ENCODE data around the gene ID2. TPM values are rescaled to one million over a fixed set of nuclear protein-coding genes. Genes with fewer than 3 reads are reported as not detected.

Gene ID2
- total RNA-seq = 9.3 and 11.9 TPM in 2 replicates
- long read RNA-seq, transcript ID2-203 (3 exons, 1,362 nt) = major isoform, 10 of 11 reads
- long read RNA-seq, partial matches to known transcripts = 0 of 11 reads
- long read RNA-seq, other reads (novel, unspliced or antisense) = 1 of 11 reads

GRCh38 chr2:8681786-8682692 is at the start of gene ID2:
Gene ID2, plus strand, starts transcription at chr2:8682056. Its CDS starts 110 bp downstream, at chr2:8682166.
- Mint-ChIP-seq H3K36me3 (ENCODE audit: unreplicated experiment) (no peaks in the 10 kb centered on the region), H3K27me3 (ENCODE audit: unreplicated experiment) (peaks cover 10% of the 10 kb centered on the region), H3K4me1 (ENCODE audit: unreplicated experiment) (peaks cover 59% of the 10 kb centered on the region), H3K9me3 (ENCODE audit: unreplicated experiment) (no peaks in the 10 kb centered on the region), H3K27ac (ENCODE audit: unreplicated experiment) (peak within 1 kb of the TSS; percentile 74), H3K4me3 (ENCODE audit: unreplicated experiment) (peak within 1 kb of the TSS; percentile 89)
- DNase-seq (ENCODE audit: extremely low spot score, unreplicated experiment) = peak; percentile 99
- TF ChIP-seq, protein P1, sequence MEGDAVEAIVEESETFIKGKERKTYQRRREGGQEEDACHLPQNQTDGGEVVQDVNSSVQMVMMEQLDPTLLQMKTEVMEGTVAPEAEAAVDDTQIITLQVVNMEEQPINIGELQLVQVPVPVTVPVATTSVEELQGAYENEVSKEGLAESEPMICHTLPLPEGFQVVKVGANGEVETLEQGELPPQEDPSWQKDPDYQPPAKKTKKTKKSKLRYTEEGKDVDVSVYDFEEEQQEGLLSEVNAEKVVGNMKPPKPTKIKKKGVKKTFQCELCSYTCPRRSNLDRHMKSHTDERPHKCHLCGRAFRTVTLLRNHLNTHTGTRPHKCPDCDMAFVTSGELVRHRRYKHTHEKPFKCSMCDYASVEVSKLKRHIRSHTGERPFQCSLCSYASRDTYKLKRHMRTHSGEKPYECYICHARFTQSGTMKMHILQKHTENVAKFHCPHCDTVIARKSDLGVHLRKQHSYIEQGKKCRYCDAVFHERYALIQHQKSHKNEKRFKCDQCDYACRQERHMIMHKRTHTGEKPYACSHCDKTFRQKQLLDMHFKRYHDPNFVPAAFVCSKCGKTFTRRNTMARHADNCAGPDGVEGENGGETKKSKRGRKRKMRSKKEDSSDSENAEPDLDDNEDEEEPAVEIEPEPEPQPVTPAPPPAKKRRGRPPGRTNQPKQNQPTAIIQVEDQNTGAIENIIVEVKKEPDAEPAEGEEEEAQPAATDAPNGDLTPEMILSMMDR (IDR thresholded peaks at IDR 0.05) = no peak

DNA sequence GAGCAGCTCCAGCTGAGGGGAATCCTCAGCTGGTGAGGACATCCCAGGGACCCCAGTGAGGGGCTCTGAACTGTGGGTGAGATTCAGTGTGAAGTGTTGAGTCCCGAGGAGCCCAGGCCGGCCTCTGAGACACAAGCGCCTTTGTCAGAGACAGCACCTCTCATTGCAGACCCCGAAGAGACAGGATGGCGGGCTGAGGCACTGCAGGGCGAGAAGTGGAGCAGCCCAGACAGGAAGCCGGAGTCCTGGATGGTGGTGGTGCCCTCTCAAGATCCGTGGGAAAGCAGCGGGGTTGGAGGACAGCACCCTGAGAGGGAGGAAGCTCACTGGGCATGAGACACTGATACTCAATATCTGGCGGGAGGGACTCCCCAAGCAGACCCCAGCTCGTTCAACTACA is 49.1 kb upstream of the ID2 start:
- Mint-ChIP-seq H3K9me3 (ENCODE audit: unreplicated experiment) (no peaks in the 10 kb centered on the region), H3K27me3 (ENCODE audit: unreplicated experiment) (no peaks in the 10 kb centered on the region), H3K36me3 (ENCODE audit: unreplicated experiment) (no peaks in the 10 kb centered on the region), H3K4me1 (ENCODE audit: unreplicated experiment) (peaks cover 24% of the 10 kb centered on the region), H3K4me3 (ENCODE audit: unreplicated experiment) (no peak overlapping the region), H3K27ac (ENCODE audit: unreplicated experiment) (no peak overlapping the region)
- no peak for DNase-seq (ENCODE audit: extremely low spot score, unreplicated experiment)
- TF ChIP-seq, protein P1 (IDR thresholded peaks at IDR 0.05) = no peak

- H3K36me3 Mint-ChIP-seq (ENCODE audit: unreplicated experiment) = no peaks in the 10 kb centered on the region
- H3K4me3 Mint-ChIP-seq (ENCODE audit: unreplicated experiment) = no peak overlapping the region
- no peak for DNase-seq (ENCODE audit: extremely low spot score, unreplicated experiment)
- no peaks in the 10 kb centered on the region for H3K9me3 Mint-ChIP-seq (ENCODE audit: unreplicated experiment)
- TF ChIP-seq, protein P1 (IDR thresholded peaks at IDR 0.05) = no peak
- H3K27ac Mint-ChIP-seq (ENCODE audit: unreplicated experiment) = no peak overlapping the region
- peaks cover 4% of the 10 kb centered on the region for H3K27me3 Mint-ChIP-seq (ENCODE audit: unreplicated experiment)
- peaks cover 24% of the 10 kb centered on the region for H3K4me1 Mint-ChIP-seq (ENCODE audit: unreplicated experiment)
Observed at GRCh38 chr2:8633186-8633734, 48.6 kb upstream of the ID2 start.

DNA sequence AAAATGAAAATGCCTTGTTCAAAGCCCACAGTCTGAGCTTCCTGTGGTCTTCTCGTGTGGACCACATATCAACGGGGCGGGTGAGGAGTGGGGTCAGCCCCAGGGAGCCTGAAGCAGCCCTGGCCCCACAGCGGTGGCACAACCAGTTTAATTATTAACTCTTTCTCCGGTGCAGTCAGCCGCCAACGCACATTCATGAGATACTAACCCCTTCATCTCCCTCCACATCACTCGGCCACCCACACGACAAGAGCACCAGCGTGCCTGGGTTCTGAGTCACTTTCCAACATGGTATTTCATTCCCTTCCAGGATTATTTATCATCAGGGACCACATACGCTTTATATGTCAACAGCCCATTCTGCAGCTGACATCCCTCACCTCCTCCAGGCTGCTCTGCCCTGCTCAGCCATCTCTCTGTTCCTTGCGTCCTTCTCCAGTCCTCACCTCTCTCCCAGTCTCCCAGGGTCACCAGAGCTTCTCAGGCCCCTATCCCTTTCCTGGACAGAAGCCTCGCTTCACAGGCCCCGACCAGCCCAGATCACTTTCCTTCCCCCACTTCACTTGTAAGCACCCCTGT is 48.0 kb upstream of the ID2 start:
- no peak for DNase-seq (ENCODE audit: extremely low spot score, unreplicated experiment)
- Mint-ChIP-seq H3K9me3 (ENCODE audit: unreplicated experiment) (no peaks in the 10 kb centered on the region), H3K4me1 (ENCODE audit: unreplicated experiment) (peaks cover 24% of the 10 kb centered on the region), H3K4me3 (ENCODE audit: unreplicated experiment) (no peak overlapping the region), H3K27me3 (ENCODE audit: unreplicated experiment) (peaks cover 4% of the 10 kb centered on the region), H3K36me3 (ENCODE audit: unreplicated experiment) (no peaks in the 10 kb centered on the region), H3K27ac (ENCODE audit: unreplicated experiment) (peak overlapping the region; percentile 46)
- TF ChIP-seq, protein P1 (IDR thresholded peaks at IDR 0.05) = no peak
